Tibial artery (tissue), 4 donors: ENCODE results near the gene MFSD2B.

Experiments
- DNase-seq, 2 donors: peaks; one replicate each; pipeline ENCODE4 v3.0.0-alpha.2; 2019
- H3K27ac ChIP-seq, 2 donors: fragments of 200-600 bp; sonication (generic) in 1 of 2; 1 replicate in 1 of 2; 2 replicates in 1 of 2; pipeline ENCODE4 v1.5.1; 2018 to 2019; ENCODE audit warnings: mild to moderate bottlenecking in 1 of 2
- H3K27me3 ChIP-seq, 2 donors: fragments of 200-600 bp; sonication (generic) in 1 of 2; one replicate each; pipeline versions ENCODE4 v1.5.1 to v1.6.0; 2016 to 2019
- H3K36me3 ChIP-seq, 3 donors: fragments of 200-600 bp; sonication (generic) in 2 of 3; one replicate each; pipeline ENCODE4 v1.5.1; 2016 to 2019; ENCODE audit warnings: mild to moderate bottlenecking in 2 of 3
- H3K4me1 ChIP-seq, 4 donors: fragments of 200-600 bp; sonication (generic) in 2 of 4; 1 replicate in 3 of 4; 2 replicates in 1 of 4; pipeline ENCODE4 v1.5.1; 2016 to 2019
- H3K4me3 ChIP-seq, 2 donors: fragments of 200-600 bp; sonication (generic) in 1 of 2; 1 replicate in 1 of 2; 2 replicates in 1 of 2; pipeline ENCODE4 v1.5.1; 2018 to 2019; ENCODE audit warnings: mild to moderate bottlenecking in 2 of 2
- H3K9me3 ChIP-seq, 3 donors: fragments of 200-600 bp; sonication (generic) in 1 of 3; one replicate each; pipeline ENCODE4 v1.5.1; 2016 to 2019
- intact Hi-C: fragments of 100-400 bp; cut with DNase I; formaldehyde crosslinking; loops from one replicate; pipeline ENCODE4 v1.15.0; 2023; ENCODE audit warnings: low total_unique reads
- TF ChIP-seq, protein P1 (sequence below), 2 experiments: fragments of 200-600 bp in 1 of 2; fragments of 450-650 bp in 1 of 2; IDR thresholded peaks; one replicate each; pipeline ENCODE4 v1.5.1; 2017 to 2019; ENCODE audit warnings: antibody characterized with exemption in 2 of 2, mild to moderate bottlenecking in 1 of 2, moderate library complexity in 1 of 2

The MFSD2B gene

DNA sequence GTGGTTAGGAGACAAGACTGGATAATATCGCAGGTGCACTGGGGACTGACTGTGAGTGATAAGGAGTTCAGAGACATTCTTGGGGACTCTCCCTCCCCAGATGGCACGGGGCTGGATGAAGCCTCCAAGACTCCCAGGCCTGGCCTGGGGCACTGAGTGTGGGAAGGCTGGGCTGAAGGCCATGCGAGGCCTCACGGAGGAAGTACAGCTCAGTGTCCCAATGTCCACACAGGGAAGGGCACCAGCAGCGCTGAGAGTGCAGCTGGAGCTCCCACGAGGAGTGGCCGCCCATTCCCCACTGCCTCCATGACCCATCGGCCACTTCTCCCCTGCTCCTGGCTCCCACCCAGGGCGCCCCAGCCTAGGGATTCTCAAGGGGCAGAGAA is 6.5 kb downstream of the MFSD2B start:
- H3K27me3 ChIP-seq: peaks cover 0 to 2% of the 10 kb centered on the region in 2 donors
- no peak for DNase-seq
- intact Hi-C loops: no loop called here
- peaks cover 0 to 1% (median 0%) of the 10 kb centered on the region in 3 donors for H3K36me3 ChIP-seq
- H3K4me1 ChIP-seq: no peaks in the 10 kb centered on the region
- H3K9me3 ChIP-seq: no peaks in the 10 kb centered on the region
- no peak overlapping the region for H3K4me3 ChIP-seq
- TF ChIP-seq, protein P1, sequence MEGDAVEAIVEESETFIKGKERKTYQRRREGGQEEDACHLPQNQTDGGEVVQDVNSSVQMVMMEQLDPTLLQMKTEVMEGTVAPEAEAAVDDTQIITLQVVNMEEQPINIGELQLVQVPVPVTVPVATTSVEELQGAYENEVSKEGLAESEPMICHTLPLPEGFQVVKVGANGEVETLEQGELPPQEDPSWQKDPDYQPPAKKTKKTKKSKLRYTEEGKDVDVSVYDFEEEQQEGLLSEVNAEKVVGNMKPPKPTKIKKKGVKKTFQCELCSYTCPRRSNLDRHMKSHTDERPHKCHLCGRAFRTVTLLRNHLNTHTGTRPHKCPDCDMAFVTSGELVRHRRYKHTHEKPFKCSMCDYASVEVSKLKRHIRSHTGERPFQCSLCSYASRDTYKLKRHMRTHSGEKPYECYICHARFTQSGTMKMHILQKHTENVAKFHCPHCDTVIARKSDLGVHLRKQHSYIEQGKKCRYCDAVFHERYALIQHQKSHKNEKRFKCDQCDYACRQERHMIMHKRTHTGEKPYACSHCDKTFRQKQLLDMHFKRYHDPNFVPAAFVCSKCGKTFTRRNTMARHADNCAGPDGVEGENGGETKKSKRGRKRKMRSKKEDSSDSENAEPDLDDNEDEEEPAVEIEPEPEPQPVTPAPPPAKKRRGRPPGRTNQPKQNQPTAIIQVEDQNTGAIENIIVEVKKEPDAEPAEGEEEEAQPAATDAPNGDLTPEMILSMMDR (IDR thresholded peaks at IDR 0.05): no peak
- no peak overlapping the region for H3K27ac ChIP-seq

DNA sequence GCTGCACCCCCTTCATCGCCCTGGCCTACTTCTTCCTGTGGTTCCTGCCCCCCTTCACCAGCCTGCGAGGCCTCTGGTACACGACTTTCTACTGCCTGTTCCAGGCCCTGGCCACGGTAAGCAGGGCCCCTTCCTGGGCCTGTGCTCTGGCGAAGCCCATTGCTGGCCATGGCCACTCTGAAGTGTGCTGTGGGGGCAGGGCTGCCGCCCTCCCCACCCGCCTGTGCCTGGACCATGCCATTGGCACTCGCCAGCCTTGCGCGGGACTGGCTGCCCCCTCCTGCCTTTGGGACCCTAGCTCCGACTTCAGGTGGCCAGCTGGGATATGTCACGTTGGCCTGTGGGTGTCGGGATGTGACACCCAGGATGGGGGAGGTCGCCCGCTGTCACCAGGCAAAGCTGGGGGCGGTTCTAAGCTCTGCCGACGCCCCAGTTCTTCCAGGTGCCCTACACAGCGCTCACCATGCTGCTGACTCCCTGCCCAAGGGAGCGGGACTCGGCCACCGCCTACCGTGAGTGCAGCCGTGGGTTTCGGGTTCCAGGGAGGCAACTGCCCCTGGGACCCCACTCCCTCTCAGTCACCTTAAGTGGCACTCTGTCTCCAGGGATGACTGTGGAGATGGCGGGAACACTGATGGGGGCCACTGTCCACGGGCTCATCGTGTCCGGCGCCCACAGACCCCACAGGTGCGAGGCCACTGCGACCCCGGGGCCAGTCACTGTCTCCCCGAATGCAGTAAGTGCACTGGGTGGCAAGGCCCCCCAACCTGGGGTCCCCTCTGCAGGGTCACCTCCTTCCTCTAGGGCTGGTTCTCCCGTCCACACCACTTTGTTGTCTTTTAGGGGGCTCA is 7.2 kb downstream of the MFSD2B start:
- no peak overlapping the region for H3K4me3 ChIP-seq
- intact Hi-C loops: no loop called here
- no peaks in the 10 kb centered on the region for H3K27me3 ChIP-seq
- no peak overlapping the region for H3K27ac ChIP-seq
- no peaks in the 10 kb centered on the region for H3K9me3 ChIP-seq
- H3K36me3 ChIP-seq: peaks cover 0 to 8% (median 0%) of the 10 kb centered on the region in 3 donors
- no peaks in the 10 kb centered on the region for H3K4me1 ChIP-seq
- no peak for DNase-seq
- TF ChIP-seq, protein P1 (IDR thresholded peaks at IDR 0.05): no peak

DNA sequence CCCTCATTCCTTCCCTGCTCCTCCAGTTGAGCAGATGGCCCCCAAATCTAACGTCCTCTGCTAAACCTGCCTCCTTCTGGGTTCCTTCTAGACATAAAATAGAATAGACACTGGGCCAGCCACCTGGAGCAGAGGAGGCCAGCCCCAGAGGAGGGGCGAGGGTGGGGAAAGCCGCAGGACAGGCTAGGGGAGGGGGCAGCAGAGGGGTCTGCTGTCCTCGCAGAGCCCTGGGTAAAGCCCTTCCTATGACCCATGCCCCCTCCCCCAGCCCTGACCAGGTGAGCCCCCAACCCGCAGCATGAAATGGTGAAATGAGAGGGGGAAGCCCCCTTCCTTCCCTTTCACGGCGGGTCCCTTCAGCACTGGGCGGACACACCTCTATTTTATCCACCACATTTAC is 7.8 kb downstream of the MFSD2B start:
- TF ChIP-seq, protein P1 (IDR thresholded peaks at IDR 0.05): no peak
- H3K4me3 ChIP-seq: no peak overlapping the region
- DNase-seq: no peak

DNA sequence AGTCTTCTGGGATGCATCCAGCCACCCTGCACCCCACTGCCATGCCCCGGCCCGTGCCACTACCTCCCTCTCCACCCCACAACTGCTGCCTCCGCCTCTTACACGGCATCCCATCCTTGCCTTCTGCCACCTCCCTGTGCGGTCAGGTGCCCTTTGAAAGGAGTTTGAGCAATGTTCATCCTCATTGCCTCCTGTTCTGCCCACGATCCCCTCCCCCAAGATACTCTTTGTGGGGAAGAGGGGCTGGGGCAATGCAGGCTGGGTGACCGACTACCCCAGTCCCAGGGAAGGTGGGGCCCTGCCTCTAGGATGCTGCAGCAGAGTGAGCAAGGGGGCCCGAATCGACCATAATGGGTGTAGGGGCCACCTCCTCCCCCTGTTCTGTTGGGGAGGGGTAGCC is 8.4 kb downstream of the MFSD2B start:
- intact Hi-C loops: no loop called here
- DNase-seq: no peak

More for the DNA sequence above, 7.8 kb downstream of the MFSD2B start:
- H3K27ac ChIP-seq: no peak overlapping the region
- intact Hi-C loops: no loop called here
- H3K36me3 ChIP-seq: peaks cover 0 to 15% (median 0%) of the 10 kb centered on the region in 3 donors
- no peaks in the 10 kb centered on the region for H3K27me3 ChIP-seq
- H3K9me3 ChIP-seq: no peaks in the 10 kb centered on the region
- H3K4me1 ChIP-seq: no peaks in the 10 kb centered on the region

DNA sequence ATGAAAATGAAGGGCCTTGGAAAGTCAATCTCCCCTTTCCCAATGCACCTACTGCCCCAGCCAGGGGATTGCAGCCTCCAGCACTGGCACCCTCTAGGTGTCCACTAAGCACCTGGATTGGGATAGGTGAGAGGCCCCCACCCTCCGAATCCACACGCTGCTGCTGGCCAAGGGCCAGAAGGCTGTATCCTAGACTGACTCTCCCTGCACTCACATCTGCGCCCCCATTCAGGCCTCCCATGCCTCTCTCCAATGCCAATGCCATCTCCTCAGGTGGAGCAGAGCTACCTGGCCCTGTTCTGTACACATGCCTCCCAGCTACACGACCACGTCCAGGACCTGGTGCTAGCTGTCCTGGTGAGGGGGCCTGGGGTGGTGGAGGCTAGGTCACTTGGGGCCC is 9.8 kb downstream of the MFSD2B start:
- peaks cover 0 to 35% (median 12%) of the 10 kb centered on the region in 3 donors for H3K36me3 ChIP-seq
- H3K4me3 ChIP-seq: no peak overlapping the region
- DNase-seq: no peak
- intact Hi-C loops: no loop called here
- no peak overlapping the region for H3K27ac ChIP-seq
- TF ChIP-seq, protein P1 (IDR thresholded peaks at IDR 0.05): no peak
- H3K9me3 ChIP-seq: no peaks in the 10 kb centered on the region
- H3K4me1 ChIP-seq: no peaks in the 10 kb centered on the region
- no peaks in the 10 kb centered on the region for H3K27me3 ChIP-seq

More for the DNA sequence above, 8.4 kb downstream of the MFSD2B start:
- TF ChIP-seq, protein P1 (IDR thresholded peaks at IDR 0.05): no peak
- peaks cover 0 to 20% (median 2%) of the 10 kb centered on the region in 3 donors for H3K36me3 ChIP-seq
- H3K27ac ChIP-seq: no peak overlapping the region
- H3K4me1 ChIP-seq: no peaks in the 10 kb centered on the region
- no peaks in the 10 kb centered on the region for H3K9me3 ChIP-seq
- no peak overlapping the region for H3K4me3 ChIP-seq
- no peaks in the 10 kb centered on the region for H3K27me3 ChIP-seq
